ENCODE data around the gene PRUNE2.
"Not testable (repeated sequence)": the region's sequence is repeated elsewhere in the genome, so short reads cannot be mapped to it uniquely, and the experiment has no call there.

PRUNE2 gene

DNA sequence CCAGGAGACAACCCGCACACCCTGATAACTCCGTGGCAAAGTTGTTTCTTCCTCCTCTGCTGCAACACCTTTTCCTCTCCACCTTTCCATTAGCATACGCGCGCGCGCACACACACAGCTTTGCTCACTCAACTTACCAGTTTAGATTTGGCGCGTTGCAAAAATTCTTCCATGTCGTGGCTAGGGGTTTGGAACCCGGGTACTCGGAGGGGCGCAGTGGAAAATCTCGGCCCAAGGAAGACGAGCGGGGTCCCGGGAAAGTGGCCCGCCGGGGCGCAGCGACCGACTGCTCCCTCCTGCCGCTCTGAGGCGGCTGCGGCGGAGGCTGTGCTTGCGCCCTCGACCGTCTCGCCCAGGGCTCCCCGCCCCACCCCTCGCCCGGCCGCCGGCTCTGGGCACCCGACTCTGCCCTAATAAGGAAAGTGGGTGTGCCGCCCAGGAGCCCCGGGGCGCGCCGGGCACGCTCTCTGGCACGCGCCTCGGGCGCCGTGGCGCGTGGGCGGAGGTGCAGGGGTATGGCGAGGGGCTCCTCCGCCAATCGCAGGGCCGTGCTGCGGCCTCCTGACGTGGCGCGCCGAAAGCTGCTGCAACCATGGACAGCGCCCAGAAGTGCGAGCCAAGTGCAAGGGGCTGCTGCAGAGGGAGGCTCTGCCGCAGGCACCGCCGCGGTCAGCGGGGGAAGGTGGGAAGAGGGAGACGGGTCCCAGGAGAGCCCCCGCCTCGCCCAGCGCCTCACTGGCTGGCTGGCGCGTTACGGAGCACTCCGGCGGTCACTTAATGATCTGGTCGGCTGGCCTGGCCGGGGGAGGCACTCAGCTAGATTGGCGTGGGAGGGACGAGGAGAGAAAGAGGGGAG lies at the start of gene PRUNE2:
PRUNE2 (minus strand) TSS at position 324 of the 856 bp plus-strand sequence; CDS start at position 173, 151 bp downstream.
- DNase-seq: peak; percentile 55

GRCh38 chr9:76955406-76955805 lies 49.5 kb upstream of the PRUNE2 start:
- DNase-seq: not testable (repeated sequence)

DNA sequence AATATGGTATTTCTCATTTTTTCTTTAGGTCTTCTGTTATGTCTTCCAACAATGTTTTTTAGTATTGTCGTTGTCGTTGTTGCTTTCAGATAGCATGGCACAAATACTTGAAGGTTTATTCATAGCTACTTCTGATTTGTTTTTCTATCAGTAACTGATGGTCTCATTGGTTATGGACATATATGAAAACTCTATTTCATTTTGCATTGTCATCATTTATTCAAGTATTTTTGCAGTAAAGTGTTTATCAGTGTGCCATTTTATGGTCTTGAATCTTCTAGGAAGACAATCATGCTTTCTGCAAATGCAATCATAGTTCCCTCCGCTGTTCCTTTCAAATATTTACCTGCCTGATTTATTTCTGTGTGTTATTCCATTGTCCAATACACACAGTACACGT lies 44.0 kb upstream of the PRUNE2 start:
- no peak for DNase-seq

DNA sequence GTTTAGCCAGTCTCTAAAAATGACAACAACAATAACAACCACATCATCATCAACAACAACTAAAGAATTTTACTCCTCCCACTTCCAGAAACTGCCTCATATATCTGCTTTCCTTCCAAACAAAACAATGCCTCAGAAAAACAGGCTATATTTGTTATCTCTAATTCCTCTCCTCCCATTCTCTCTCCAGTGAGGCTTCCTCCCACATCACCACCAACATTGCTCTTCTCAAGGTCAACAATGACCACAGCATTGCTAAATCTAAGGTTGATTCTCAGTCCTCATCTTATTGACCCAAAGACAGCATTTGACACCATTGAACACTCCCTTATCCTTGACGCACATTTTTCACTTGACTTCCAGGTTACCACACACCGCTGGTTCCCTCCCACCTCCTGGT lies 38.1 kb upstream of the PRUNE2 start:
- no peak for DNase-seq

- DNase-seq: no peak
These were observed 37.1 kb upstream of the PRUNE2 start for GRCh38 chr9:76943054-76943453.

GRCh38 chr9:76932757-76933156 lies 26.8 kb upstream of the PRUNE2 start:
- DNase-seq: no peak

DNA sequence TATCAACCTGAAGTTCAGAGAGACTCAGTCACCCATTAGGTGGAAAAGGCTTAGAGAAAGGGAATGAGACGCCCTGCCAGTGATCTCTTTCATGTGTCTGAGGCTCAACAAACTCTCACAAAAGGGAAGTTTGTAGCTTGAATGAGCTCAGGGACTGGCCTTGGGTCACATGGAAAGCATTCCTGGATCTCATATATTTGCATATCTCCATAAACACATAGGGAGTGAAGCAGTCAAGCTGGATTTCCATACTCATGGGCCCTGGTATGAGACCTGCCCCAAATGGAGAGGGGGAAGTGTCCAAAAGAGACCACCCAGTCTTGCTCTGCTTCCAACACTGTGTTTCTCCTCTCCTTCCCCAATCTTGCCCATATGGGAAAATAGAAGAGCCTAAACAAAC lies 26.4 kb upstream of the PRUNE2 start:
- DNase-seq: no peak

DNA sequence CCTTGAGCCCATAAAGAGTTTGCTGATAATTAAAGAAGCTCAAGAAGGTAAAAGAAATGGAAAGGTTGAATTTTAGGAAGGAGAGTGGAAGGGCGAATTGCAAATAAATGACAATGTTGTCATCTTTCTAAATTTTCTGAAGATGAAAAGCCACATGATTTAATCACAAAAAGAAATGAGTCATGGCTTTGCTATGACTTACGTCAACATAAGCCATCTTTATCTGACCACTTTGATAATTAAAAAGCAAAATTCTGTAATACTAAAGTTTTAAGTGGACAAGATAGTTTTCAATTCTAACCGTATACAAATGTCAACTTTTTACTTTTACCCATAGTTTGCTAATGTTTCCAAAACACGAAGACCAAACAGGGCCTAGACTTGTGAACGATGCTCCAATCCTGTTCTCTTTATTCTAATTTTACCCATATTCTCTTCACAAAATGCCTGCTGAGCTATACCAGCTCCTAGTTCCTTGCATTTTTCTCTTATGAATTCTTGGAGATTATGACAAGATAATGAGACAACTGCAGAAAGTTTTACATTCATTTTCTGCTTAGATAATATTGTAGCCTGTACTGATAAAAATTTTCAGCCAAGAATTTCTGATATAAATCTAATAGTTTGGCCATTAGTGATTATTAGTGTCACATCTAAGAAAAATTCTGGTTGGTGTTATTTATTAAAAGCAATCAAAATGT lies 21.8 kb upstream of the PRUNE2 start:
- DNase-seq: no peak

DNA sequence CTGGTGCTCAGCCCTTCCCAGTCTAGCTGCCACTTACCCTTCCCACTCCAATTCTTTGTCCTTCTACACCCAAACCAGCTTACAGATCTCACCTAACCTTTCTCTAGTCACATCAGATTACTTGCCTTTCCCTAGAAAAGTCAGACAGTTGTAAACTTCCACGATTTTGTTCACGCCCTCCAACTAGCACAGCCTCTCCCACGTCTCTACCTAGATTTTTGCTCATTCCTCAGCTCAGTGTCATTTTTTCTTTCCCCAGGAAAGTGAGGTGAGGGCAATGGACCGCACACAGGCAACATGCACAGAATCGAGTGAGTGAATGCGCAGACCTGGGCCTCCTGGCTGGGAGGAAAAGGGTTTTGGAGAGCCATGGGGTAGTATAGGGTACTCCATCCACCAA lies 20.9 kb upstream of the PRUNE2 start:
- DNase-seq: no peak

- DNase-seq: no peak
These were observed 20.4 kb upstream of the PRUNE2 start for GRCh38 chr9:76926324-76926741.

DNA sequence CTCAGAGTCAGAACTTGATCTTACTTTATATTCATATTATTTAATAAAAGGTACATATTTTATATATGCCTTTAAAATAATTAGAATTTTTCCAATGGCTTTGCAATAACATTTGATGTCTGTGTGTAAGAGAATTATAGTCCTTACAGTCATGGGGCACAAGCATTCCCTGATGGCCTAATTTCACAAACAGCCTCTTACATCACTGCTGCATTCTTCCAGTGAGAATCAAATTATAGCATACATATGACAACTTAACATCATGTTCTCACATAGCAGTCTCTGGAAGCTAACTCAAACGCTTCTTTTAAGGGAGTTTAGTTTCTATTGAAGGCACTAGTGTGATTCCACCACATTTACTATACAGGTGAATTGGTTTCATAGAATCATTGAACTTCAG lies 15.3 kb upstream of the PRUNE2 start:
- DNase-seq: no peak

DNA sequence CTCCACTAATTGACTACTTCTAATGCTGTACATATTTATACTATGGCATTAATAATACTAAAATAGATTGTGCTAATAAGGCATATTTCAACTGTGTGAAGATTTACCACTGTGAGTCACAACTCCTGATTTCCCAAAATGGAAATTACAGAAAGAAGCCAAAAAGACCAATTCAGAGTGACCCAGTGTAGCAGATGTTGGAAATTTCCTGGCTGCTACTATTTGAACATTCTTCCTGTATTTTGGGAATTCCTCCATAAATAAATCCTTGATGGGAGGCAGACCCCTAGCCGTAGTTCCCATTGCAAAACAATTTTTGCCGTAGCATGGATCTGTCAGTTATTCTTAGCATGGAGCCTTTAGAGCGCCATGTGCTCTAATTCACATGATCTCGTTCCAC lies 11.4 kb upstream of the PRUNE2 start:
- no peak for DNase-seq

- no peak for DNase-seq
These were observed 10.3 kb upstream of the PRUNE2 start for GRCh38 chr9:76916231-76916630.

DNA sequence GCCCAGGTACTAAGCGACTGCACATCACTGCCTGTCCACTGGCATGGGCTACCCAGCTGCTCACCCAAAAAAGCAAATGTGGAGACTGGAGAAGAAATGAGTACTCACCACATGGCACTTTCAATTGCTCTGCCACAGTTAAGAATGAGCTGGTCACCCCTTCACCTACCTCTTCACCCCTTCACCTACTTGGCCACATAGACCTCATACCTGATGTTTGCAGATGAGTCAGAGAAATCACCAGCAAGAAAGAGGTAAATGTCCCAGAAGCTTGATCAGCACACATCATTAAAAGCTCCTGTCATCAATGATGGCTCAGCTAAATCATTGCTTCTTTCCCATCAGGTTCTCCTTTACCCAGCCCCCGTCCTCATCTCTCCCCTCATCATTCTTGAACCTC lies 7.6 kb upstream of the PRUNE2 start:
- no peak for DNase-seq

DNA sequence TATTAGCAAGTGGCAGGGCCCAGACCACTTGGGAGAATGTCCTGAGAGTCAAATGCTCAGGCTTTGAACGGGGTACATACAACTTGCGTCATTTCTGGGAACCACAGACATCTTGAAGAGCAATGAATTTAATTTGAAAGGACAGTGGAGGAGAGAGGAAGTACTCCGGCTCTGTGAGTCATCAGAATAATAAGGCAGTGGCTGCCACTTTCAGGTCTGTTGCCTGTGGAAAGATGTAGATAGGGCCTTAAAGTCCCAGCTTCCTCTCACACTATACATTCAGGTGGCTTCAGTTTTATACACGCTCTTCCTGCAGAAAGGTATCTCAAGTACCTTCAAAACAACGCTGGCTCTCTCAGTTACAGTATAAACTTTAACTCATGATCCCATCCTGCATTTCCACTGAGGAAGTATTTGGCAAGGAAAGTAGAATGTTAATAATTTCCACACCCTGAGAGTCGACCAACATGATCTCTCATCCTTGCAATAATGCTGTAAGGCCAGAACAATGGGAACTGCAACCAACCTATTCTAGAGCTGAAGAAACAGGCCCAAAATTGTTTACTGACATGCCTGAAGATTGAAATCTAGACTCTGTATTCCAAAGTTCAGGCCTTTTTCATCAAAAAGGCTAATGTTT lies 6.8 kb upstream of the PRUNE2 start:
- no peak for DNase-seq

DNA sequence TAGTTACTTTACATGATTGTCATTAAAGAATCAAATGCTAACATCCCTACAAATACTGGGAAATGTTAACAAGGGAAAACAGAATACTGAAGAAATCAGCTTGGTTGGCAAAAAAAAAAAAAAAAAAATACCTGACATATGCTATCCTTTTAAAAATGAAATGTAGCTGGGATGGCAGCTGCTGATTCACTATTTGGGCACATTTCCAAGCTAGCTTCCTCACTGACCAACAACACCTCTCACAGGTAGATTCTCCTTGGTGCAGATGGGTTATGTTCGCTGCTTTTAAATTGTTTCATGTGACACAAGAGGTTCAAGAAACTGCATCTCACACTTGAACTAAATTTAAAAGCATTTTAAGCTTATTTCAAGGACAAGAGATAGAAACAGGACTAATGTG lies 6.1 kb upstream of the PRUNE2 start:
- no peak for DNase-seq

- DNase-seq: no peak
These were observed 4.9 kb upstream of the PRUNE2 start for GRCh38 chr9:76910861-76911260.

GRCh38 chr9:76906647-76906975 lies 697 bp upstream of the PRUNE2 start:
- peak; percentile 13 for DNase-seq

GRCh38 chr9:76904661-76905457 lies 1.1 kb downstream of the PRUNE2 start:
- no peak for DNase-seq

GRCh38 chr9:76902395-76902794 lies 3.5 kb downstream of the PRUNE2 start:
- DNase-seq: no peak

- no peak for DNase-seq
These were observed 4.1 kb downstream of the PRUNE2 start for GRCh38 chr9:76901801-76902200.

GRCh38 chr9:76900884-76901440 lies 5.0 kb downstream of the PRUNE2 start:
- DNase-seq: no peak

- no peak for DNase-seq
These were observed 7.1 kb downstream of the PRUNE2 start for GRCh38 chr9:76898786-76899185.
